AG10803 (cell line): ENCODE data around the gene CADM4.

ENCODE experiments used
- DNase-seq: peaks from one replicate; pipeline ENCODE4 v3.0.0; 2010; ENCODE audit warnings: low read depth
- H3K4me3 ChIP-seq: 2 replicates; pipeline ENCODE4 v1.5.1; 2011; ENCODE audit warnings: mild to moderate bottlenecking, low read length, control low read depth
- TF ChIP-seq, protein P1 (sequence below): conservative IDR thresholded peaks from 2 replicates; pipeline ENCODE4 v1.5.1; 2011; ENCODE audit warnings: mild to moderate bottlenecking, low read length, control low read depth, inconsistent platforms

The CADM4 gene

GRCh38 chr19:43616954-43617353, 22.7 kb downstream of the CADM4 start:
- DNase-seq: no peak
- TF ChIP-seq, protein P1, sequence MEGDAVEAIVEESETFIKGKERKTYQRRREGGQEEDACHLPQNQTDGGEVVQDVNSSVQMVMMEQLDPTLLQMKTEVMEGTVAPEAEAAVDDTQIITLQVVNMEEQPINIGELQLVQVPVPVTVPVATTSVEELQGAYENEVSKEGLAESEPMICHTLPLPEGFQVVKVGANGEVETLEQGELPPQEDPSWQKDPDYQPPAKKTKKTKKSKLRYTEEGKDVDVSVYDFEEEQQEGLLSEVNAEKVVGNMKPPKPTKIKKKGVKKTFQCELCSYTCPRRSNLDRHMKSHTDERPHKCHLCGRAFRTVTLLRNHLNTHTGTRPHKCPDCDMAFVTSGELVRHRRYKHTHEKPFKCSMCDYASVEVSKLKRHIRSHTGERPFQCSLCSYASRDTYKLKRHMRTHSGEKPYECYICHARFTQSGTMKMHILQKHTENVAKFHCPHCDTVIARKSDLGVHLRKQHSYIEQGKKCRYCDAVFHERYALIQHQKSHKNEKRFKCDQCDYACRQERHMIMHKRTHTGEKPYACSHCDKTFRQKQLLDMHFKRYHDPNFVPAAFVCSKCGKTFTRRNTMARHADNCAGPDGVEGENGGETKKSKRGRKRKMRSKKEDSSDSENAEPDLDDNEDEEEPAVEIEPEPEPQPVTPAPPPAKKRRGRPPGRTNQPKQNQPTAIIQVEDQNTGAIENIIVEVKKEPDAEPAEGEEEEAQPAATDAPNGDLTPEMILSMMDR: no peak
- H3K4me3 ChIP-seq: no peak overlapping the region

- no peak for DNase-seq
- TF ChIP-seq, protein P1: no peak
- no peak overlapping the region for H3K4me3 ChIP-seq
Observed at GRCh38 chr19:43616306-43616705, 23.3 kb downstream of the CADM4 start.

DNA sequence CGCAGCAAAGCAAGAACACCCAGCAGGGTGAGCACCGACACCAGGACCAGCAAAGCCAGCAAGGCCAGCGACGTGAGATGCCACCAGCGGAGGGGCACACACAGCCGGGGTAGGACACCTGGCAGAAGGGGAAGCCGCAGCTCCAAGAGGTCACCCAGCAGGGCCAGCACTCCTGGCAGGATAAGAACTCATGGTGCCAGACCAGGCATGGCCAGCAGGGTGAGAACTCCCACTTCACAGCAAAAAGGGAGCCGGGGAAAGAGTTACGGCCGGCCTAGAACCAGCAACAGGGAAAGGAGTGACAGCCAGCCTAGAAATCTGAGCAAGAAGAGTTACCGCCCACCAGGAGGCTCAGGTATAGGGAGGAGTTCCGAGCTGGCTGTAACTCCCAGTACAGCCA, 27.3 kb downstream of the CADM4 start:
- no peak for DNase-seq
- no peak overlapping the region for H3K4me3 ChIP-seq
- TF ChIP-seq, protein P1: no peak

DNA sequence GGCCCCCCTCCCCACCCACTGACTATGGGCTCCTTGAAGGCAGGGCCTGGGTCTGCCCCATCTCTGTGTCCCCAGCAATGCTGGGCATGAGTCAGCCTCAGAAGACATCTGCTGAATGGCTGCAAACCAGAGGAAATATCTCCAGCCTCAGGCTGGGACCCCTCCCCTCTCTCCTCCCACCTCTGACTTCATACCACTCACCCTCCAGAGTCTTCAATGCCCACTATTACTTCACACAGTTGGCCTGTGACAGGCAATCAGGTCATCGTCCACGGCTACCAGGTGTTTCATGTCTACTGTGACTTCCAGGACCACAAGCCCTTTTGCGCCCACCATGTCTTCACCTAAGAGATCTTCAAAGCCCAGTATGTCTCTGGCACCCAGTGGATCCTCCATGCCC, 27.9 kb downstream of the CADM4 start, which contains the start of gene SRRM5:
Gene SRRM5 (plus strand): TSS at position 301 of the 400 bp plus-strand sequence. CDS start 34 bp downstream, at position 335.
- TF ChIP-seq, protein P1: no peak
- H3K4me3 ChIP-seq: no peak within 1 kb of the TSS
- no peak for DNase-seq

GRCh38 chr19:43610493-43610892, 29.2 kb downstream of the CADM4 start:
- no peak overlapping the region for H3K4me3 ChIP-seq
- TF ChIP-seq, protein P1: no peak
- no peak for DNase-seq

GRCh38 chr19:43609872-43610271, 29.8 kb downstream of the CADM4 start:
- no peak overlapping the region for H3K4me3 ChIP-seq
- TF ChIP-seq, protein P1: no peak
- DNase-seq: no peak

DNA sequence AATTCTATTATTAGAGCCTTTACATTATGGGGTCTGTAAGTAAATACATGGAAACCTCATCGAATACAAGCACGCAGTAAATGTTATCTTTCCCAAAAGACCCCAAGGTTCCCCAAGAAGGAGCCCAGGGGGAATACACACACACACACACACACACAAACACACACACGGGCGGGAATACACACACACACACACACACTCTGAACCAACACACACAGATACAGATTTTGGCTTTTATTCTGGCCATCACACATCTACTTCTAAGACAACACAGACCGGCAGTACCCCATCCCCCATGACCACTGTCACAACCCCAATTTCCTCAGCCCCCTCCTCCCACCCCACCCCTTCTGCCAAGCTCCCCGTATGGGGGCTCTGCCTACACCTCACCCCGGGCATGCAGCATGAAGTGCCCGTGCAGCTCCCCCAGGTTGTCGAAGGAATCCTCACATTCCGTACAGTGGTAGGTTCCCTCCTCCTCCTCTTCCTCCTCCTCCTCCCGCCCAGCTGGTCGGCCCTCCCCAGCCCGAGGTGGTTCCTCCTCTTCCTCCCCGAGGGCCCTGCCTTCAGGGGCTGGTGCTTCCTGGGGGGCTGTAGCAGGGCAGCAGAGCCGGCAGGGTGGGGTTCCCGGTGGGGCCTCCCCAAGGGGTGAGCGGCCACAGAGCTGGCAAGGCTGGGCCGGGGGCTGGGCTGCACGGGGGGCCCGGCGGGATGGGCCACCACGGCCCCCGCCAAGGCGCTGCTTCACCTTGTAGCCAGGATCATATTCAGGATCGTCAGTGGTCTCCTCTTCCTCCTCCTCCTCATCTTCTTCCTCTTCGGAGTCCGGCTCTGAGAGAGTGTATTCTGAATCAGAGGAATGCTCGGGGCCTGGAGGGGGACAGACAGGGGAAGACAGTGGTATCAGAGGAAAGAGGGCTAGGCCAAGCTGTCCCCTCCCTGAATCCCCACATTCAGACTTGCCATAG, 32.1 kb downstream of the CADM4 start:
- DNase-seq: no peak
- TF ChIP-seq, protein P1: no peak
- H3K4me3 ChIP-seq: no peak overlapping the region
